ENCODE results near the gene TRAF3IP1. TPM values are rescaled to one million over a fixed set of nuclear protein-coding genes. Genes with fewer than 3 reads are reported as not detected.

The TRAF3IP1 gene
- total RNA-seq, 3 donors from 2014 or later, result 16.4 to 19.1 (median 17.8) TPM

GRCh38 chr2:238291550-238292281 is 28.6 kb upstream of the TRAF3IP1 start:
- H3K9me3 Mint-ChIP-seq, result no peaks in the 10 kb centered on the region
- ATAC-seq (no peak), DNase-seq (no peak)
- no peak overlapping the region for H3K4me3 Mint-ChIP-seq
- no peaks in the 10 kb centered on the region for H3K36me3 Mint-ChIP-seq (ENCODE audit: insufficient read depth)
- peaks cover 7% of the 10 kb centered on the region for H3K27me3 Mint-ChIP-seq (ENCODE audit: low read depth)
- H3K4me1 Mint-ChIP-seq (ENCODE audit: low read depth), result peaks cover 25% of the 10 kb centered on the region

GRCh38 chr2:238294046-238294392 is 26.3 kb upstream of the TRAF3IP1 start:
- Mint-ChIP-seq H3K27me3 (ENCODE audit: low read depth) (peaks cover 7% of the 10 kb centered on the region), H3K36me3 (ENCODE audit: insufficient read depth) (no peaks in the 10 kb centered on the region), H3K4me3 (no peak overlapping the region), H3K4me1 (ENCODE audit: low read depth) (peaks cover 15% of the 10 kb centered on the region), H3K9me3 (no peaks in the 10 kb centered on the region)
- ATAC-seq (no peak), DNase-seq (no peak)

- Mint-ChIP-seq H3K27me3 (ENCODE audit: low read depth) (peaks cover 7% of the 10 kb centered on the region), H3K36me3 (ENCODE audit: insufficient read depth) (no peaks in the 10 kb centered on the region), H3K4me3 (no peak overlapping the region), H3K4me1 (ENCODE audit: low read depth) (peaks cover 10% of the 10 kb centered on the region), H3K9me3 (no peaks in the 10 kb centered on the region)
- no peak for ATAC-seq
- no peak for DNase-seq
Measured at GRCh38 chr2:238294393-238295143, 25.8 kb upstream of the TRAF3IP1 start.

GRCh38 chr2:238295144-238296112 is 24.9 kb upstream of the TRAF3IP1 start:
- no peaks in the 10 kb centered on the region for H3K9me3 Mint-ChIP-seq
- no peak overlapping the region for H3K4me3 Mint-ChIP-seq
- DNase-seq, result no peak

GRCh38 chr2:238296638-238297457 is 23.5 kb upstream of the TRAF3IP1 start:
- H3K9me3 Mint-ChIP-seq, result no peaks in the 10 kb centered on the region
- peaks cover 12% of the 10 kb centered on the region for H3K27me3 Mint-ChIP-seq (ENCODE audit: low read depth)

More at GRCh38 chr2:238295144-238296112, 24.9 kb upstream of the TRAF3IP1 start:
- Mint-ChIP-seq H3K27me3 (ENCODE audit: low read depth) (peaks cover 10% of the 10 kb centered on the region), H3K4me1 (ENCODE audit: low read depth) (peaks cover 2% of the 10 kb centered on the region), H3K36me3 (ENCODE audit: insufficient read depth) (no peaks in the 10 kb centered on the region)
- ATAC-seq, result no peak

GRCh38 chr2:238299803-238300202 is 20.5 kb upstream of the TRAF3IP1 start:
- ATAC-seq (no peak), DNase-seq (no peak)
- Mint-ChIP-seq H3K4me1 (ENCODE audit: low read depth) (no peaks in the 10 kb centered on the region), H3K4me3 (no peak overlapping the region), H3K27me3 (ENCODE audit: low read depth) (peaks cover 12% of the 10 kb centered on the region), H3K36me3 (ENCODE audit: insufficient read depth) (no peaks in the 10 kb centered on the region), H3K9me3 (no peaks in the 10 kb centered on the region)

More at GRCh38 chr2:238296638-238297457, 23.5 kb upstream of the TRAF3IP1 start:
- DNase-seq (no peak), ATAC-seq (no peak)
- no peak overlapping the region for H3K4me3 Mint-ChIP-seq
- H3K4me1 Mint-ChIP-seq (ENCODE audit: low read depth), result no peaks in the 10 kb centered on the region
- no peaks in the 10 kb centered on the region for H3K36me3 Mint-ChIP-seq (ENCODE audit: insufficient read depth)

GRCh38 chr2:238302087-238302486 is 18.2 kb upstream of the TRAF3IP1 start:
- H3K9me3 Mint-ChIP-seq, result no peaks in the 10 kb centered on the region
- H3K27me3 Mint-ChIP-seq (ENCODE audit: low read depth), result peaks cover 5% of the 10 kb centered on the region
- no peaks in the 10 kb centered on the region for H3K4me1 Mint-ChIP-seq (ENCODE audit: low read depth)
- H3K36me3 Mint-ChIP-seq (ENCODE audit: insufficient read depth), result no peaks in the 10 kb centered on the region
- ATAC-seq, result no peak
- no peak overlapping the region for H3K4me3 Mint-ChIP-seq
- no peak for DNase-seq

- no peak for DNase-seq
- Mint-ChIP-seq H3K4me3 (no peak overlapping the region), H3K9me3 (no peaks in the 10 kb centered on the region), H3K27me3 (ENCODE audit: low read depth) (peaks cover 5% of the 10 kb centered on the region), H3K4me1 (ENCODE audit: low read depth) (no peaks in the 10 kb centered on the region), H3K36me3 (ENCODE audit: insufficient read depth) (no peaks in the 10 kb centered on the region)
- no peak for ATAC-seq
Measured at GRCh38 chr2:238302751-238303150, 17.6 kb upstream of the TRAF3IP1 start.

- ATAC-seq (no peak), DNase-seq (no peak)
- H3K27me3 Mint-ChIP-seq (ENCODE audit: low read depth), result peaks cover 5% of the 10 kb centered on the region
- no peaks in the 10 kb centered on the region for H3K9me3 Mint-ChIP-seq
- H3K4me1 Mint-ChIP-seq (ENCODE audit: low read depth), result no peaks in the 10 kb centered on the region
- no peak overlapping the region for H3K4me3 Mint-ChIP-seq
- H3K36me3 Mint-ChIP-seq (ENCODE audit: insufficient read depth), result no peaks in the 10 kb centered on the region
Measured at GRCh38 chr2:238304116-238304515, 16.2 kb upstream of the TRAF3IP1 start.

GRCh38 chr2:238305092-238305862 is 15.0 kb upstream of the TRAF3IP1 start:
- no peak overlapping the region for H3K4me3 Mint-ChIP-seq
- no peaks in the 10 kb centered on the region for H3K36me3 Mint-ChIP-seq (ENCODE audit: insufficient read depth)
- no peak for DNase-seq
- H3K27me3 Mint-ChIP-seq (ENCODE audit: low read depth), result peaks cover 3% of the 10 kb centered on the region
- no peaks in the 10 kb centered on the region for H3K4me1 Mint-ChIP-seq (ENCODE audit: low read depth)
- no peaks in the 10 kb centered on the region for H3K9me3 Mint-ChIP-seq
- no peak for ATAC-seq

GRCh38 chr2:238305965-238306671 is 14.2 kb upstream of the TRAF3IP1 start:
- H3K9me3 Mint-ChIP-seq, result no peaks in the 10 kb centered on the region
- H3K36me3 Mint-ChIP-seq (ENCODE audit: insufficient read depth), result no peaks in the 10 kb centered on the region
- H3K4me1 Mint-ChIP-seq (ENCODE audit: low read depth), result no peaks in the 10 kb centered on the region
- no peak for ATAC-seq
- no peak overlapping the region for H3K4me3 Mint-ChIP-seq
- H3K27me3 Mint-ChIP-seq (ENCODE audit: low read depth), result no peaks in the 10 kb centered on the region
- no peak for DNase-seq

GRCh38 chr2:238306672-238306998 is 13.7 kb upstream of the TRAF3IP1 start:
- H3K27me3 Mint-ChIP-seq (ENCODE audit: low read depth), result no peaks in the 10 kb centered on the region
- DNase-seq, result no peak
- no peak overlapping the region for H3K4me3 Mint-ChIP-seq
- no peak for ATAC-seq
- no peaks in the 10 kb centered on the region for H3K4me1 Mint-ChIP-seq (ENCODE audit: low read depth)
- no peaks in the 10 kb centered on the region for H3K9me3 Mint-ChIP-seq
- H3K36me3 Mint-ChIP-seq (ENCODE audit: insufficient read depth), result no peaks in the 10 kb centered on the region

GRCh38 chr2:238308177-238308576 is 12.1 kb upstream of the TRAF3IP1 start:
- H3K4me3 Mint-ChIP-seq, result no peak overlapping the region

More at GRCh38 chr2:238308177-238308576, 12.1 kb upstream of the TRAF3IP1 start:
- Mint-ChIP-seq H3K27me3 (ENCODE audit: low read depth) (no peaks in the 10 kb centered on the region), H3K4me1 (ENCODE audit: low read depth) (no peaks in the 10 kb centered on the region), H3K36me3 (ENCODE audit: insufficient read depth) (no peaks in the 10 kb centered on the region), H3K9me3 (no peaks in the 10 kb centered on the region)
- ATAC-seq, result no peak
- no peak for DNase-seq
